Fibroblast of peridontal ligament (primary cell): ENCODE results near the gene LRRC56.

Experiments
- DNase-seq: peaks from one replicate; pipeline ENCODE4 v3.0.0-alpha.2; 2010; ENCODE audit errors: extremely low read depth

The LRRC56 gene, protein sequence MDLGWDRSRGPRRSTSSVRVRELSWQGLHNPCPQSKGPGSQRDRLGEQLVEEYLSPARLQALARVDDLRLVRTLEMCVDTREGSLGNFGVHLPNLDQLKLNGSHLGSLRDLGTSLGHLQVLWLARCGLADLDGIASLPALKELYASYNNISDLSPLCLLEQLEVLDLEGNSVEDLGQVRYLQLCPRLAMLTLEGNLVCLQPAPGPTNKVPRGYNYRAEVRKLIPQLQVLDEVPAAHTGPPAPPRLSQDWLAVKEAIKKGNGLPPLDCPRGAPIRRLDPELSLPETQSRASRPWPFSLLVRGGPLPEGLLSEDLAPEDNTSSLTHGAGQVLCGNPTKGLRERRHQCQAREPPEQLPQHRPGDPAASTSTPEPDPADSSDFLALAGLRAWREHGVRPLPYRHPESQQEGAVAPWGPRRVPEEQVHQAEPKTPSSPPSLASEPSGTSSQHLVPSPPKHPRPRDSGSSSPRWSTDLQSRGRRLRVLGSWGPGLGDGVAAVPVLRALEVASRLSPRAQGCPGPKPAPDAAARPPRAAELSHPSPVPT

DNA sequence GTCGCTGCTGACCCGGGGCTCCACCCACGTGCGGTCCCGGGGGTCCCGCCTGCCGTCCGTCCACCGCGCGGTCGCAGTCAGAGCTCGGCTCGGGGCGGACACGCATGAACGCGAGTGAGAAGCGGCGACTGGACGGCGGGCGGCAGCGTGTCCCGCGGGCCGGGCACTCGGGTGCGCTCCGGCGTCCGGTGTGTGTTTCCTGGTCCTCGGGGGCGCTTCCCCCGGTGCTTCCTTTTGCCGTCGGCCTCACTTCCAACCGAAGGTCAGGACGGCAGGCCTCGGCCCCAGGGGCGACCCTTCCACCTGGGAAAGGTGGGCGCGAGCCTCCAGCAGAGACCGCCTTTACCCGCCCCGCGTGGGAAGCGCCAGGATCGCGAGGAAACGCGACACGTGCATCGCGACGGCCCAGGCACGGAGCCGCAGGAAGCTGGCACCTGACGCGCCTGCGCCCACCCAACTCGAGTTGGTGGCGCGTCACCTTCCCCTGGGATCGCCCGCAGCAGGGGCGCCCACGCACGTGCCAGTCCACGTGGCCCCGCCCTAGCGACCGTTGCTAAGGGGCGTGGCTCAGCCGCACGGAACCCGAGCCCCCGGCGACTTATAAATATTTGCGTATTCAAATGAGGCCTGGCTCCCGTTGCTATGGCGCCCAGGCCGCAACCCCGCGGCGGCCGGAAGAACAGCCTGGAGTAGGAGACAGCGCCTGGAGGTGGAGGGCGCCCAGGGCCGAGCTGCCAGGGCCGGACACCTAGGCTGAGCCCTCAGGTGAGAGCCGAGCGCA is at the start of gene LRRC56:
TSS of gene LRRC56 (plus strand) at position 687 of the 781 bp plus-strand sequence. CDS start 3,158 bp downstream, outside the sequence.
- DNase-seq: peak; percentile 66

DNA sequence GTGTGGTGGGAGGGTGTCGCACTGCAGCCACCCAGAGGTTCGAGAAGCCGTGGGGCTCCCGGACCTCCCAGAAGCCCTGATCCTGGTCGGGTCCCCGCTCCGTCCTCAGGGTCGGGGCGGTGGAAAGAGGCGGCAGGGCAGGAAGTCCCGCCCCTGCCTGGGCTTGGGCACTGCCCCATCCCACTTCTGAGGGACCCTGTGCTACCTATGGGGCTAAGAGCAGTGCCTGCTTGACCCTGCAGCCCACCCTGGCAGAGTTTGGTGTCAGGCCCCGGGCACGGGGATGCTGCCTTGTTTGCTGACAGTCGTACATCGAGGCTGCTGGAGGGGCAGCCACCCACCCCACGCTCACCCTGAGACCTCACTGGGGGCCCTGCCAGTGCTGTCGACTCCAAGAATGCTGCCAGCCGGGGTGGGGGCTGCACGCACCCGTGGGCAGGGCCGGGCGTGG is 49.7 kb upstream of the LRRC56 start:
- no peak for DNase-seq

DNA sequence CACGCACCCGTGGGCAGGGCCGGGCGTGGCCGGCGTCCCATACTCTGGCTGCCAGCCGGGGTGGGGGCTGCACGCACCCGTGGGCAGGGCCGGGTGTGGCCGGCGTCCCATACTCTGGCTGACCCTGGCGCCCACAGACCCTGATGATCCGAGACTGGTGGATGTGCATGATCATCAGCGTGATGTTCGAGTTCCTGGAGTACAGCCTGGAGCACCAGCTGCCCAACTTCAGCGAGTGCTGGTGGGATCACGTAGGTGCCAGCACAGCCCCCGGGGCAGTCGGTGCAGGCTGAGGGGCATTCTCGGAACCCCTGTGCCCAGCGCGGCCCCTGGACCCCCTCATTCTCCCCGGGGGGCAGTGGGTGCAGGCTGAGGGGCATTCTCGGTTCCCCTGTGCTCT is 49.3 kb upstream of the LRRC56 start:
- no peak for DNase-seq

DNA sequence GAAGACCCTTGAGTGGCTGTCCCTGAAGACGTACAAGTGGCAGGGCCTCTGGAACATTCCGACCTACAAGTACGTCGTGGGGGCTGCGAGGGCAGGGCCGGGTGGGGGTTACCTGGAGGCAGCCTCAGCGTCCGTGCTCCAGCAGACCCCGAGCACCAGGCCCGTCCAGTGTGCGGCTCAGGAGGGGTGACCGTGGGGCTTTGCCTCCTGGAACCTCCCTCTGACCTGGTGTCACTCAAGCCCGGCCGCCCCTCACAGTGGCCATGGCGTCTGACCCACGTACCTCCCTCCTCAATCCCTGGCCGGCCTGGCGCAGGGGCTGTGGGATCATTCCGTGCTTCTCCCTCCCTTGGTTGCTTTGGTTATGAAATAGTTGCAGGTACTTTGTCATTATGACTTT is 48.7 kb upstream of the LRRC56 start:
- no peak for DNase-seq

DNA sequence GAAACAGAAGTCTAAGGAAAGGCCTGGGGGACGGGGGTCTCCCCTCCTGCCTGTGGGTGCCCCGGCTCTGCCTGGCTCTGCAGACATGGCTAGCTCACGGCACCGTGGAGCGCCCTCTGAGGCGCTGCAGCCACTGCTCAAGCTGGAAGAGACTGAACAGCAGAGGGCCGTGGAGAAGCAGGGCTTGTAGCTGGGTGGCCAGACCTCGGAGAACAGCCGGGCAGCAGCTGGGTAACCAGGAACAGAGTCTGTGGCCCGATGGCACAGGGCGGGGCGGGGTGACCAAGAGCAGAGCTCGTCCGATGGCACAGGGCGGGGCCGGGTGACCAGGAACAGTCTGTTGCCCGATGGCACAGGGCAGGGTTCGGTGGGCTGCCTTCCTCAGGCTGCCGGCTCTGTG is 48.3 kb upstream of the LRRC56 start:
- DNase-seq: no peak

DNA sequence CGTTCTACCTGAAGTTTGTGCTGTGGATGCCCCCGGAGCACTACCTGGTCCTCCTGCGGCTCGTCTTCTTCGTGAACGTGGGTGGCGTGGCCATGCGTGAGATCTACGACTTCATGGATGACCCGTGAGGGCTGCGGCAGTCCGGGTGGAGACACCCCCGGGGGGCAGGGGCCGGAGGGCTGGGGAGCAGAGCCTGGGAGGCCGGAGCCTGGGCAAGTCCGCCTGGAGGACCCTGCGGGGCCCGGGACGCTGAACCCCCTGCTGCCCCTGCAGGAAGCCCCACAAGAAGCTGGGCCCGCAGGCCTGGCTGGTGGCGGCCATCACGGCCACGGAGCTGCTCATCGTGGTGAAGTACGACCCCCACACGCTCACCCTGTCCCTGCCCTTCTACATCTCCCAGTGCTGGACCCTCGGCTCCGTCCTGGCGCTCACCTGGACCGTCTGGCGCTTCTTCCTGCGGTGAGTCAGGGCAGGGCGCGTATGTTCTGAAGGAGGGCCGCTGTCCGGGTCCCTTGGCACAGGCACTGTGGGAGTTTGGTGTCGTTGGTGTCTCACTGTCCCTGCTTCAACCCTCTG is 47.6 kb upstream of the LRRC56 start:
- no peak for DNase-seq

DNA sequence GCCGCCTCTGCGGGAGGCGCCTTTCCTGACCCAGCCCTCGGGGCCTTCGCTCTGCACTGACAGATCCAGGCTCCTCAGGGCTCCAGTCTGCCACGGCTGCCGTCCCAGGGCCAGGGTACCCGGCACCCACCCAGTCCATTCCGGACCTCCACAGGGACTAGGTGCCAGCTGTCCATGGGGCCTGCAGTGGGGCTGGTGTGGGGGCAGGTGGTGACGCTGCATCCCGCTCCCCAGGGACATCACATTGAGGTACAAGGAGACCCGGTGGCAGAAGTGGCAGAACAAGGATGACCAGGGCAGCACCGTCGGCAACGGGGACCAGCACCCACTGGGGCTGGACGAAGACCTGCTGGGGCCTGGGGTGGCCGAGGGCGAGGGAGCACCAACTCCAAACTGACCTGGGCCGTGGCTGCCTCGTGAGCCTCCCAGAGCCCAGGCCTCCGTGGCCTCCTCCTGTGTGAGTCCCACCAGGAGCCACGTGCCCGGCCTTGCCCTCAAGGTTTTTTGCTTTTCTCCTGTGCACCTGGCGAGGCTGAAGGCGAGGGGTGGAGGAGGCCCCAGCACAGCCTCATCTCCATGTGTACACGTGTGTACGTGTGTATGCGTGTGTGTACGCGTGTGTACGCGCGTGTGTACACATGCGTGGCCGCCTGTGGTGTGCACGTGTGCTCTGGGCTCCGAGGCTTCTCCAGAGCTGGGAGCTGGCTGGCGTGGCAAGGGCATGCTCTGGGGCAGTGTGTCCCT is 47.0 kb upstream of the LRRC56 start:
- DNase-seq: no peak

DNA sequence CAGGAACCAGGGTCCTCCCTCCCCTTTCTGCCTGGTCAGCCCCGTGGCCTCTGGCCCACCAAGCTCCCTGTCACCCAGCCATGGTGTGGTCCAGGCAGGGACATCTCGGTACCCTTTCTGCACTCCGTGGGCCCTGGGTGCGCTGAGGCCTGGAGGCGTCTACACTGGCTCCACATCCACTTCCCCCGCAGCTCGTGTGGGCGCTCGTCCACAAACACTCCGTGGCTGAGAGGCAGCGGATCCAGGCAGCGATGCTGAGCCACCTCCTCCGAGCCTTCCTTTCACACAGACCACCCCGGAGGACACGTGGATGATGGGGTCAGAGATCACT is 46.4 kb upstream of the LRRC56 start:
- no peak for DNase-seq

DNA sequence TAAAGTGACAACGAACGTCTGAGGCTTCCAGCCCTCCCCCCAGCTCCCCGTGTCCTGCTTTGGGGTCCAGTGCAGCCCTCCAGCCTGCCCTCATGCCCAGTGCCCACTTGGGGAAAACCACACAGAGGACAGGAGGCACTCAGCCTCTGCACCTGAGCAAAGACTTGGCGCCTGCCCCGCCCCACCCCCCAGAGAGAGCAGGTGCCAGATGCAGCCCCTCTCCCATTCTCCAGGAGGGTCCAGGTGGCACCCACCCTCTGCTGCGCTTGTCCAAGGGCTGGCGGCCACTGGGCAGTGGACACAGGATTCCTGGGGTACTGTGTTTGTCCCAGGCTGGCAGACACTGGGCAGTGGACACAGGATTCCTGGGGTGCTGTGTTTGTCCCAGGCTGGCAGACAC is 46.0 kb upstream of the LRRC56 start:
- DNase-seq: no peak

DNA sequence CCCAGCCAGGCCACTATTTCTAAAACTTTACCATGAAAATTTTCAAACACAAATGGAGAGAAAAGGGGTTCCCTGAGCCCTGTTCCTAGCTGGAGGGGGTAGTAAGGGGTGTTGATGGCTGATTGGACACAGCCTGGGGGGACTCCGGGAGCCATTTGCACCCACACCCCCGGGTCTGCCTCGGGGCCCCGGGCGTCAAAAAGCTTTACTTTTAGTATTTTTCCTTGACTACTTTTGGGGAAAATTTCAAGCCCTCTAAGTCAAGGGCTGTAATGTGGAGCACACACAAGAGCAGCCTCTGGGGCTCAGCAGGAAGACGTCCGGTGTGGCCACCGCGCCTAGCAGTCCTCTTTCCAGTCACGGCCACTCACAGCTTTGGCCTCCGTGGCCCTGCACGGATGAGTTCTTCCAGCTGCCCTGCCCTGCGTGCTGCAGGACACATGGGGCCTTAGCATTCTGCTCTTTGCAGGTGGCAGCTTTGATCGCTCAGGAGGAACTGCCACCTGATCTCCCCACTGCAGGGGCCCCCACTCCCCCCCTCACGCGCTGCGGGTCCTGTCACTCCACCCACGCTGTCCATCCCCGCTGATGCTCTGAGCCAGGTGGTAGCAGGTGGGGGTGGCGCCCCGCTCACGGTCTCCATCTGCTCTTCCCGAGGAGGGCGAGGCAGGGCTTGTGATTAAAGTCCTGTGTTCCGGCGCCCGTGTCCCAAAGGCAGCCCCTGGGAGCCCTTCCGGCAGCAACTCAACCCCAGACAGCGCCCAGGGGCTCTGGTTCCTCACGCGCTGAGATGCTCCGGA is 44.7 kb upstream of the LRRC56 start:
- DNase-seq: no peak

DNA sequence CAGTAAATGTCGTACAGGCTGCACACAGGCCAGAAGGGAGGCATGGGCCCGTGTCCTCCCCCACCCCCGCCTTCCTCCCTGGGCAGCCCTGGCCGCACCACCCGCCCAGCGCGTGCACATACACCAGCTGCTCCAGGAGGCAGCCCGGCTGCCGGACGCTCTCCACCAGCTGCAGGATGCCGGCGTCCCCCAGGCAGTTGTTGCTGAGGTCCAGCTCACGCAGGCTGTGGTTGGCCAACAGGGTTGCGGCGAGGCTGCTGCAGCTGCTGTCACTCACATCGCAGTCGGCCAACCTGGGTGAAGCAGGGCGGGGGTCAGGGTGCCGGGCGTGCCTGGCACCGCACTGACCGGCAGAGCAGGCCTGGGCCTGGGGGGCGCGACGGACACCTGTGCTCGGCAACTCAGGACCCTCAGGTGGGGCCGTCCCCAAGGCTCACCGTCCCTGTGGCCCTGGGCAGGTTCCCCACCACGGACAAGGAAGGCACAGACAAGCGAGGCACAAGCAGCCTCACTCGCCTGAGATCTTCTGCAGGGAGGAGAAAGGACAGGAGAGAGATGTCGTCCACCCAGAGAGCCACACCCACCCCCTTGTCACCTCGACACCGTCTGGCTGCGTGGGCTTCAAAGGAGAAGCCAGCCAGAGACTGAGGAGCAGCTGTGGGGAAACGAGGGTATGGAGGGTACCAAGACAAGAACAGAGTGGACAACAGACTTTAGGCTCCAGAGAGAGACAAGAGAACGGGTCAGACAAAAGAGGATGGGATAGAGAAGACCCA is 42.4 kb upstream of the LRRC56 start:
- DNase-seq: no peak

DNA sequence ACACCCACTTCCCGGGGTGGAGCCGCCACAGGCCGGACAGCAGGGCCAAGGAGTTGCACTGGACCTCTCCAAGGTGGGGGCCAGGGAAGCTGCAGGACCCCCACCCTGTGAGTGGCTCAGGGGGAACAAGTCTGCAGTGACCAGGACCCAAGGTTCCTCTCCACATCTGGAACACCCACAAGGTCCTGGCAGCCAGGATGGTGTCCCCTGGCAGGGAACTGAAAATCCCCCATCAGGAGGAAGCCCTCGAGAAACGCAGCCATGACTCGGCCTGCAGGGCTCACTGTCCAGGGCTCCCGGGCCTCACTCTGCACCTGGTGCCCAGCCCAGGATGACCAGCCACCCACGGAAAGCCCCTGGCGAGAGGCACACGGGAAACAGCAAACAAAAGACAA is 41.8 kb upstream of the LRRC56 start:
- DNase-seq: no peak

DNA sequence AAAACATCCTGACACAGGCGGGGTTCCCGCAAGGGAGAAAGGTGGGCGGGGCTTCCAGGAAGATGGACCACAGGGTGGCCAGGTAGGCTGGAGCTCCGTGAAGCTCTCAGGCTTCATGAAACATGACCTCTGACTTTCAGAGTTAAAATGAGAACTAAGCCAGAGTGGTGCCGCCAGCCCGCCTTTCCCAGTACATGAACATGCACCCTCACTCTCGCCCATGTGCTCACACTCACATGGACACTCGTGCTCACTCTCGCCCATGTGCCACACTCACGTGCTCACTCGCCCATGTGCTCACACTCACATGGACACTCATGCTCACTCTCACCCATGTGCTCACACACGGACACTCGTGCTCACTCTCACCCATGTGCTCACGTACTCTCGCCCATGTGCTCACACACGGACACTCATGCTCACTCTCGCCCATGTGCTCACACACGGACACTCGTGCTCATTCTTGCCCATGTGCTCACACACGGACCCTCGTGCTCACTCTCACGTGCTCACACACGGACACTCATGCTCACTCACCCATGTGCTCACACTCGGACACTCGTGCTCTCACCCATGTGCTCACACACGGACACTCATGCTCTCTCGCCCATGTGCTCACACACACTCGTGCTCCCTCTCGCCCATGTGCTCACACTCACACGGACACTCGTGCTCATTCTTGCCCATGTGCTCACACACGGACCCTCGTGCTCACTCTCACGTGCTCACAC is 40.3 kb upstream of the LRRC56 start:
- DNase-seq: no peak

DNA sequence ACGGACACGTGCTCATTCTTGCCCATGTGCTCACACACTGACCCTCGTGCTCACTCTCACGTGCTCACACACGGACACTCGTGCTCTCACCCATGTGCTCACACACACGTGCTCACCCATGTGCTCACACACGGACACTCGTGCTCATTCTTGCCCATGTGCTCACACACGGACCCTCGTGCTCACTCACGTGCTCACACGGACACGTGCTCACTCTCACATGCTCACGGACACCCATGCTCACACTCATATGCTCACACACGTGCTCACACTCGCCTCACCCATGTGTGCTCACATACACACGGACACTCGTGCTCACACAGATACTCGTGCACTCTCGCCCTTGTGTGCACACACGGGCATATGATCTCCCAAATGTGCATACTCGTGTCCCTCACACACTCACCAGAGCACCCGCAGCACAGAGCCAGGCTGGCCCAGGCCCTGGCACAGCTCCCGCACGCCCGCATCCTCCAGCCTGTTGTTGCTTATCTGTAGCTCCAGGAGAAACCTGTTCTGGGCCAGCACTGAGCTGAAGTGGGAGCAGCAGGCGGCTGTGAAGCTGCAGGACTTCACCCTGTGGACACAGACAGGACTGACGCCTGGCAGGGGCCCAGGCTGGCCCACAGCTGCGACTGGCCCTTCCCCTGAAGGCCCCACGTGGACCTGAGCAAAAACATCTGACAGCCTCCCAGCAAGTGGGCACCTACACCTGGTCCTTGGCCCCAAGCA is 39.6 kb upstream of the LRRC56 start:
- no peak for DNase-seq

DNA sequence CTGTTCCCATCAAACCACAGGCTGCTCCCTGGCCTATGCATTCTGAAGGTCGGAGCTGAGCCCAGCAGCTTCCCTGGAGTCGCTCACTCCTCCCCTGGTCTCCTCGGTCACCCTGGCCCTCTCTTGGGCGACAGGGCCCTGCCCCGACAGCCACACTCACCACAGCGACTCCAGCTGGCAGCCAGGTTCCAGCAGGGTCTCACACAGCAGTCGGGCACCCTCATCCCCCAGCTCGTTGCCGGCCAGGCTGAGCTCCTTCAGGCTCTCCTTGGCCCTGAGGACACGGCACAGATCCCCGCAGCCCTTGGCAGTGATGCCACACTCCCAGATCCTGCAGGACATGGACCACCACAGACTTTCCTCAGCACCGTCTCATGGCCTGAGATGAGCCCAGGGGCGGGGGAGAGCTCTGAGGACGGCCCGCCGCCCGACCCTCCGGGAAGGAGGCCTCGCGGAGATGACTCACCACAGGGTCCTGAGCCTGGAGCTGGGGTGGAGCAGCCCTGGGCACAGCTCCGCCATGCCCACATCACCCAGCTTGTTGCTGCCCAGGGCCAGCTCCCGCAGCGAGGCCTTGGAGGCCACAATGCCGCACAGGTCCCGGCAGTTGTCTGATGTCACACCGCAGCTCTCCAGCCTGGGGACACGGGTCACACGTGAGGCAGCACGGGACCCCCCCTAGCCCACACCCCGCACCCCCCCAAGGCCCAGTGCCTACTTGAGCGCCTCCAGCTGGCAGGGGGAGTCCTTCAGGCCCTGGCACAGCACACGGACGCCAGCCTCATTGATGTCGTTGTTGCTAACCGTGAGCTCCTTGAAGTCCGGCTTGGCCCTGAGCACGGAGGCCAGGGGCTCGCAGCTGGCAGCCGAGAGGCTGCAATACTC is 38.8 kb upstream of the LRRC56 start:
- no peak for DNase-seq

DNA sequence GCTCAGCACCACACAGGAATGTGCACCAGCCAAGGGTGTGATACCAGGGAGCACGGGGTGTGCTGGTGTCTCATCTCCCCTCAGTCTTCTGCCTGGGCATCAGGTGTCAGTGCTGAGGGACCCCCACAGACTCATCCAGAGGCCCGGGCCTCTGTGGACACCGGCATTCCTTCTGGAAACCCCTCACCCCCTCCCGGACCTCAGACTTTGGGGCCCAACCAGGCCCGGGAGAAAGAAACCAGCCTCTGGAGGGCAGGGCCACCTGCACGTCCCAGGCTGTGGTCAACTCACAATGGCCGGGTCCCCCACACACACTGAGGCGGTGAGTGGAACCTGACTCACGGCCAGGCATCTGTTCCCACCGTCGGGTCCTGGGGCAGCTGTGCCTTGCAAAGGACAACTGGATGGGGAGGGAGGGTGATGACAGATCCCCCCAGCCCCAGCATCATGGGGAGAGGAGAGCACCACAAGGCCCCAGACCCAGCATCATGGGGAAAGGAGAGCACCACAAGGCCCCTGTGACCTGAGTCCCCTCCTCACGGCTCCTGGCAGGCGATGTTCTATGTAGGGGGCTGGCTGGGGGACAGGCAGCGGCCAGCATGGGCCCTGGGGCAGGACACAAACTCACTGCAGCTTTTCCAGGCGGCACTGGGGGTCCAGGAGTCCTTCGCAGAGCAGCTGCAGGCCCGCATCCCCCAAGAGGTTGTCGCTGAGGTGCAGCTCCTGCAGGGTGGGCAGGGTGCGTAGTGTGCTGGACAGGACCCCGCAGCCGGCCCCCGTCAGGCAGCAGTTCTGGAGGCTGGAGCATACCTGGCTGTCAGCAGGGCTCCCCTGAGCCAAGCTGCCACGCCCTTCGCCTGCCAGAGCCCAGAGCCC is 37.9 kb upstream of the LRRC56 start:
- DNase-seq: no peak
